Measurements from ENCODE around the gene CYB5D1.

Gene CYB5D1

DNA sequence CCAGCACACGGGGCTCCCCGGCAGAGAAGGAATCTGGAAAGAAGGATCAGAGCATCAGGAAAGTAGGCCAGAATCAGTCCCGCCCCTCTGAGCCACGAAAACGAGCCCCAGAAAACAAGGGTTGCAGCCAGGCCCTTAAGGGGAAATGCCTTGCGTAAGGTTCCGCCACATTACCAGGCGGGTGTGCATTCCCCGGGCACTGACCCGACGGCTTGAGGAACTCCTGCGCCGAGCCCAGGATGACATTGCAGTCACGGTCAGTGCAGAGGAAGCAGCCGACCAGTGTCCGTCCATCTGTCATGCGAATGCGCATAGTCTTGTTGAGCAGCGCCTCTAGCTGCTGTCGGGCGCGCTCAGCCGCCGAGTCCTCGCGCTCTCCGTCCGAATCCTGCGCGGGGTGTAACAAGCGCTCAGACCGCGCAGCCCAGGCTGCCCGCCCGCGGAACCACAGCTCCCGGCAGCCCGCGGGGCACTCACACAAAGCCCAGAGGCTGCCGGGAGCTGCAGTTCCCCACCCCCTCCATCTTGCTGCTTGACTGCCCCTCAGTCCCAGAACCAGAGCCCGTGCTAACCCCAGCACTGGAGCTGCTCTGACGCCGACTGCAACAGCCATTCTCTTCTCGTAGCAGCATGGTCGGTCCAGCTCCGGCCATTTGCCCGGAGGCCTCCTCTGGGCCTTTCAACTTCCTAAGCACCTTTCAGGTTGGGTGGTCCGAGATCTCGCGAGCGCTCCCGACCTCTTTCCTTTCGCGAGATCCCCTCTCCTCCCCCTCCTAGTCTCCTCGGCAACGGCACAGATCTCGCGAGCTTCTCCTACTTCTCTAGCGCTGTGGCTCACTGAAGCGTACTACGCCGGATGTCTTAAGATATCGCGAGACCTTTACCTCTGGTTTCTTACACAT, 741 bp upstream of the CYB5D1 start, which contains the start of gene NAA38:
Gene NAA38 (minus strand): TSS at position 749 of the 902 bp plus-strand sequence. CDS start 96 bp downstream, at position 653.
- H3K27me3 ChIP-seq (ENCODE audit: low read length): no peaks in the 10 kb centered on the region
- H2AFZ ChIP-seq (ENCODE audit: low read depth, low read length, severe bottlenecking): peak within 1 kb of the TSS; percentile 62
- peaks cover 27% of the 10 kb centered on the region for H3K79me2 ChIP-seq (ENCODE audit: insufficient read depth, low read length)
- peak within 1 kb of the TSS; percentile 87 for H3K4me2 ChIP-seq (ENCODE audit: low read depth, low read length, poor library complexity, severe bottlenecking)
- H3K9me2 ChIP-seq (replicated peaks; ENCODE audit: insufficient read depth, low read length): no peaks in the 10 kb centered on the region
- H4K20me1 ChIP-seq (ENCODE audit: low read depth, low read length): no peaks in the 10 kb centered on the region
- peak within 1 kb of the TSS; percentile 92 for H3K27ac ChIP-seq (ENCODE audit: low read depth, low read length)
- H3K9ac ChIP-seq (ENCODE audit: low read length): peak within 1 kb of the TSS; percentile 86
- no peaks in the 10 kb centered on the region for H3K36me3 ChIP-seq (ENCODE audit: low read length)
- peak within 1 kb of the TSS; percentile 71 for H3K4me3 ChIP-seq (ENCODE audit: insufficient read depth, low read length, poor library complexity, severe bottlenecking)
- no peaks in the 10 kb centered on the region for H3K9me3 ChIP-seq (ENCODE audit: insufficient read depth, low read length)
- no peak for TF ChIP-seq EZH2phosphoT487 (conservative IDR thresholded peaks at IDR 0.05; ENCODE audit: low read length)
- TF ChIP-seq, protein P1, sequence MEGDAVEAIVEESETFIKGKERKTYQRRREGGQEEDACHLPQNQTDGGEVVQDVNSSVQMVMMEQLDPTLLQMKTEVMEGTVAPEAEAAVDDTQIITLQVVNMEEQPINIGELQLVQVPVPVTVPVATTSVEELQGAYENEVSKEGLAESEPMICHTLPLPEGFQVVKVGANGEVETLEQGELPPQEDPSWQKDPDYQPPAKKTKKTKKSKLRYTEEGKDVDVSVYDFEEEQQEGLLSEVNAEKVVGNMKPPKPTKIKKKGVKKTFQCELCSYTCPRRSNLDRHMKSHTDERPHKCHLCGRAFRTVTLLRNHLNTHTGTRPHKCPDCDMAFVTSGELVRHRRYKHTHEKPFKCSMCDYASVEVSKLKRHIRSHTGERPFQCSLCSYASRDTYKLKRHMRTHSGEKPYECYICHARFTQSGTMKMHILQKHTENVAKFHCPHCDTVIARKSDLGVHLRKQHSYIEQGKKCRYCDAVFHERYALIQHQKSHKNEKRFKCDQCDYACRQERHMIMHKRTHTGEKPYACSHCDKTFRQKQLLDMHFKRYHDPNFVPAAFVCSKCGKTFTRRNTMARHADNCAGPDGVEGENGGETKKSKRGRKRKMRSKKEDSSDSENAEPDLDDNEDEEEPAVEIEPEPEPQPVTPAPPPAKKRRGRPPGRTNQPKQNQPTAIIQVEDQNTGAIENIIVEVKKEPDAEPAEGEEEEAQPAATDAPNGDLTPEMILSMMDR (IDR thresholded peaks at IDR 0.05; ENCODE audit: insufficient read depth, low read length, poor library complexity, severe bottlenecking): no peak
- no peaks in the 10 kb centered on the region; the same call in 1 of the 2 replicates for H3F3A ChIP-seq (ENCODE audit: insufficient read depth)

DNA sequence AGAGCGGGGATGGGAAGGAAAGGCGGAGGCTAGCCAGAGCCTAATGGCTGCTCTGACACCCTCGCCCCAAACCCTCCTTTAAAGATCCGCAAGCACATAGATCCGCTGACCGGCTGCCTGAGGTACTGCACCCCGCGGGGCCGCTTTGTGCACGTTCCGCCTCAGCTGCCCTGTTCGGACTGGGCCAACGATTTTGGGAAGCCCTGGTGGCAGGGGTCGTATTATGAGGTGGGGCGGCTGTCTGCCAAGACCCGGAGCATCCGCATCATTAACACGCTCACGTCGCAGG, 663 bp downstream of the CYB5D1 start:
- no peaks in the 10 kb centered on the region for H4K20me1 ChIP-seq (ENCODE audit: low read depth, low read length)
- peak overlapping the region; percentile 92 for H3K27ac ChIP-seq (ENCODE audit: low read depth, low read length)
- peaks cover 27% of the 10 kb centered on the region for H3K79me2 ChIP-seq (ENCODE audit: insufficient read depth, low read length)
- H3K27me3 ChIP-seq (ENCODE audit: low read length): no peaks in the 10 kb centered on the region
- TF ChIP-seq EZH2phosphoT487 (conservative IDR thresholded peaks at IDR 0.05; ENCODE audit: low read length): no peak
- H3K4me2 ChIP-seq (ENCODE audit: low read depth, low read length, poor library complexity, severe bottlenecking): peak overlapping the region; percentile 87
- peak overlapping the region; percentile 62 for H2AFZ ChIP-seq (ENCODE audit: low read depth, low read length, severe bottlenecking)
- peak overlapping the region; percentile 86 for H3K9ac ChIP-seq (ENCODE audit: low read length)
- no peaks in the 10 kb centered on the region; the same call in 1 of the 2 replicates for H3F3A ChIP-seq (ENCODE audit: insufficient read depth)
- no peaks in the 10 kb centered on the region for H3K9me2 ChIP-seq (replicated peaks; ENCODE audit: insufficient read depth, low read length)
- no peaks in the 10 kb centered on the region for H3K9me3 ChIP-seq (ENCODE audit: insufficient read depth, low read length)
- H3K4me3 ChIP-seq (ENCODE audit: insufficient read depth, low read length, poor library complexity, severe bottlenecking): peak overlapping the region; percentile 71
- no peaks in the 10 kb centered on the region for H3K36me3 ChIP-seq (ENCODE audit: low read length)

DNA sequence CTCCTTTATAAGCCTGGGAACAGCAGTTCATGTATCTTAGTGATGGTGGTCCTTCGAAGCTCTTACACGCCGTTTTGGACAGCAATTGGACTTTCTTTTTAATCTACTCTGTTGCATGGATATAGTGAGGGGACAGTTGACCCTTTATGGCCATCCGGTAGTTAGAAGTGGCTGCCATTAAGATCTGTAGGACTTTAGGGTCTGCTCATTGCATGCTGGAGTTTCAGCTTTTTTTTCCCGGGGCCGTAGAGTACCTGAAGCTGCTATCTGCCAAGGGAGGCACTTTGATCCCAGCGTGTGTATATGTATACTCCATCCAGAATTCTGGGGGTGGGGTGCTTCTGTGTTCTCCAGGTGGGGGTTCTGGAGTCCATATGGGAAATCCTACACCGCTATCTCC, 1.2 kb downstream of the CYB5D1 start:
- Histone ChIP-seq H3K9me3 (ENCODE audit: insufficient read depth, low read length) (no peaks in the 10 kb centered on the region), H3K4me3 (ENCODE audit: insufficient read depth, low read length, poor library complexity, severe bottlenecking) (peak overlapping the region; percentile 71), H3K9ac (ENCODE audit: low read length) (peak overlapping the region; percentile 86), H3F3A (ENCODE audit: insufficient read depth) (no peaks in the 10 kb centered on the region; the same call in 1 of the 2 replicates), H3K27me3 (ENCODE audit: low read length) (no peaks in the 10 kb centered on the region), H3K27ac (ENCODE audit: low read depth, low read length) (no peak overlapping the region), H3K36me3 (ENCODE audit: low read length) (no peaks in the 10 kb centered on the region), H3K4me2 (ENCODE audit: low read depth, low read length, poor library complexity, severe bottlenecking) (peak overlapping the region; percentile 87), H3K9me2 (replicated peaks; ENCODE audit: insufficient read depth, low read length) (no peaks in the 10 kb centered on the region), H4K20me1 (ENCODE audit: low read depth, low read length) (no peaks in the 10 kb centered on the region), H2AFZ (ENCODE audit: low read depth, low read length, severe bottlenecking) (no peak overlapping the region), H3K79me2 (ENCODE audit: insufficient read depth, low read length) (peaks cover 27% of the 10 kb centered on the region)
- TF ChIP-seq, protein P1 (IDR thresholded peaks at IDR 0.05; ENCODE audit: insufficient read depth, low read length, poor library complexity, severe bottlenecking): no peak
- no peak for TF ChIP-seq EZH2phosphoT487 (conservative IDR thresholded peaks at IDR 0.05; ENCODE audit: low read length)
